SH-SY5Y (cell line): Measurements from ENCODE around the gene TMEM101.

ENCODE experiments used
- GATA2 ChIP-seq: IDR thresholded peaks from 2 replicates; pipeline ENCODE4 v1.6.1; 2011; ENCODE audit warnings: mild to moderate bottlenecking, low read depth, low read length
- GATA3 ChIP-seq: IDR thresholded peaks from 2 replicates; pipeline ENCODE4 v1.6.1; 2011; ENCODE audit warnings: low read depth, mild to moderate bottlenecking, low read length, moderate library complexity

GRCh38 chr17:43982171-43982570 lies 32.6 kb downstream of the TMEM101 start:
- TF ChIP-seq GATA3 (no peak), GATA2 (no peak)
